Suprapubic skin (tissue), 4 donors: Measurements from ENCODE around the gene SV2A. TPM values are rescaled to one million over a fixed set of nuclear protein-coding genes. Genes with fewer than 3 reads are reported as not detected.

Experiments used
- DNase-seq, 2 donors: peaks; one replicate each; pipeline ENCODE4 v3.0.0-alpha.2; 2019; ENCODE audit warnings: low spot score in 2 of 2
- H3K27ac ChIP-seq: fragments of 200-600 bp; sonication (generic); one replicate; pipeline ENCODE4 v1.5.1; 2019
- H3K27me3 ChIP-seq: fragments of 200-600 bp; sonication (generic); one replicate; pipeline ENCODE4 v1.5.1; 2019
- H3K36me3 ChIP-seq: fragments of 200-600 bp; sonication (generic); one replicate; pipeline ENCODE4 v1.5.1; 2019
- H3K4me1 ChIP-seq: fragments of 200-600 bp; sonication (generic); one replicate; pipeline ENCODE4 v1.5.1; 2019
- H3K4me3 ChIP-seq: fragments of 200-600 bp; sonication (generic); one replicate; pipeline ENCODE4 v1.5.1; 2019; ENCODE audit warnings: mild to moderate bottlenecking
- H3K9me3 ChIP-seq: fragments of 200-600 bp; sonication (generic); one replicate; pipeline ENCODE4 v1.5.1; 2019
- CTCF ChIP-seq, 2 donors: fragments of 200-600 bp in 1 of 2; fragments of 450-650 bp in 1 of 2; sonication (generic) in 1 of 2; IDR thresholded peaks; one replicate each; pipeline ENCODE4 v1.5.1; 2016 to 2019; ENCODE audit warnings: antibody characterized with exemption in 2 of 2, mild to moderate bottlenecking in 1 of 2, moderate library complexity in 1 of 2
- EP300 ChIP-seq: sonication (generic); formaldehyde crosslinking; IDR thresholded peaks from one replicate; pipeline ENCODE4 v1.6.1; 2017; ENCODE audit warnings: antibody characterized with exemption
- POLR2A ChIP-seq, 2 donors: fragments of 450-650 bp; IDR thresholded peaks; one replicate each; pipeline ENCODE4 v1.6.1; 2017; ENCODE audit warnings: antibody characterized with exemption in 2 of 2, mild to moderate bottlenecking in 2 of 2, moderate library complexity in 2 of 2
- POLR2AphosphoS5 ChIP-seq, 3 donors: sonication (generic); formaldehyde crosslinking; IDR thresholded peaks; one replicate each; pipeline ENCODE4 v1.6.1; 2017; ENCODE audit warnings: antibody characterized with exemption in 3 of 3
- WGBS: methylation state at CpG from one replicate; pipeline ENCODE4 v1.1.5; 2018; 5-methylcytosine and 5-hydroxymethylcytosine counted together
- total RNA-seq, 4 donors: library from RNA; depleted of rRNA; stranded (reverse); fragments of >200 nt; gene quantifications; one replicate each; pipeline ENCODE4 v1.1.0, GENCODE V29; 2016

The SV2A gene
- total RNA-seq, 4 donors from 2014 or later, result 0.48 to 1.3 (median 0.65) TPM

GRCh38 chr1:149929856-149930255 lies 12.2 kb upstream of the SV2A start:
- H3K9me3 ChIP-seq, result no peaks in the 10 kb centered on the region
- no peak for DNase-seq

DNA sequence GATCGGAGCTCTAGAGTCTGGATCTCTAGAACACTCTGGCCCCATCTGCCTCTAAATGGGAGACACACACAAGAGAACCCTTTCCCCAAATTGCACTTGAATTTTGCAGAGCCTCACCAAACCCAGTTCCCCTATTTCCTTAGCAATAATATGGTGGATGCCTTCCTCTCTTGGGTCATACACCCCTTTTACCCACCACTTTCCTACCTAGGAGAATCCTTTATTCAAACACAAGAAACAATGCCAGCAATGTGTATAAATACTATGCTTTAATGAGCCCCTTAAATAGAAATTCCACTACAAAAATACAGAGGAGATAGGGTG lies 10.7 kb upstream of the SV2A start:
- Histone ChIP-seq H3K4me1 (peaks cover 32% of the 10 kb centered on the region), H3K27me3 (no peaks in the 10 kb centered on the region), H3K27ac (peak overlapping the region; percentile 96), H3K4me3 (peak overlapping the region; percentile 97), H3K9me3 (no peaks in the 10 kb centered on the region), H3K36me3 (peaks cover 54% of the 10 kb centered on the region)
- DNase-seq, result no peak
- WGBS, result 0% methylated on average over 1 of the region's 1 CpG
- no peak for TF ChIP-seq EP300
- no peak for TF ChIP-seq POLR2AphosphoS5 (IDR thresholded peaks at IDR 0.05)
- no peak for TF ChIP-seq POLR2A (IDR thresholded peaks at IDR 0.05)
- no peak for TF ChIP-seq CTCF (IDR thresholded peaks at IDR 0.05)

More at GRCh38 chr1:149929856-149930255, 12.2 kb upstream of the SV2A start:
- WGBS, result 100% methylated on average over 2 of the region's 2 CpGs
- H3K27ac ChIP-seq, result no peak overlapping the region
- peaks cover 40% of the 10 kb centered on the region for H3K36me3 ChIP-seq
- peaks cover 32% of the 10 kb centered on the region for H3K4me1 ChIP-seq
- no peaks in the 10 kb centered on the region for H3K27me3 ChIP-seq
- no peak for TF ChIP-seq POLR2AphosphoS5 (IDR thresholded peaks at IDR 0.05)
- TF ChIP-seq CTCF (IDR thresholded peaks at IDR 0.05), result no peak
- TF ChIP-seq EP300, result no peak
- TF ChIP-seq POLR2A (IDR thresholded peaks at IDR 0.05), result no peak
- H3K4me3 ChIP-seq, result no peak overlapping the region

GRCh38 chr1:149927563-149928400 lies 10.1 kb upstream of the SV2A start, which contains the start of gene SF3B4:
SF3B4 (minus strand) TSS chr1:149927803; CDS start chr1:149927759, 44 bp downstream.
- TF ChIP-seq POLR2AphosphoS5 (IDR thresholded peaks at IDR 0.05) (peak; percentile 75 to 93 (median 87)), CTCF (IDR thresholded peaks at IDR 0.05) (no peak), POLR2A (IDR thresholded peaks at IDR 0.05) (peak; percentile 83 to 94), EP300 (no peak)
- Histone ChIP-seq H3K9me3 (no peaks in the 10 kb centered on the region), H3K4me3 (peak within 1 kb of the TSS; percentile 97), H3K27me3 (no peaks in the 10 kb centered on the region), H3K27ac (peak within 1 kb of the TSS; percentile 96), H3K36me3 (peaks cover 54% of the 10 kb centered on the region), H3K4me1 (peaks cover 32% of the 10 kb centered on the region)
- WGBS, result under 1% methylated on average over 39 of the region's 47 CpGs
- DNase-seq, result peak; percentile 97 to 98

- TF ChIP-seq POLR2AphosphoS5 (IDR thresholded peaks at IDR 0.05) (no peak), POLR2A (IDR thresholded peaks at IDR 0.05) (no peak)
- peak overlapping the region; percentile 96 for H3K27ac ChIP-seq
- H3K27me3 ChIP-seq, result no peaks in the 10 kb centered on the region
- H3K36me3 ChIP-seq, result peaks cover 55% of the 10 kb centered on the region
- H3K9me3 ChIP-seq, result no peaks in the 10 kb centered on the region
- 1% methylated on average over 10 of the region's 10 CpGs for WGBS
- H3K4me1 ChIP-seq, result peaks cover 32% of the 10 kb centered on the region
- no peak for DNase-seq
- peak overlapping the region; percentile 97 for H3K4me3 ChIP-seq
Measured at GRCh38 chr1:149927056-149927562, 9.5 kb upstream of the SV2A start.

- 93% methylated on average over 9 of the region's 9 CpGs for WGBS
- H3K27me3 ChIP-seq, result no peaks in the 10 kb centered on the region
- no peak for DNase-seq
- TF ChIP-seq CTCF (IDR thresholded peaks at IDR 0.05) (no peak), POLR2A (IDR thresholded peaks at IDR 0.05) (no peak), EP300 (no peak), POLR2AphosphoS5 (IDR thresholded peaks at IDR 0.05) (no peak)
- no peaks in the 10 kb centered on the region for H3K9me3 ChIP-seq
- peaks cover 32% of the 10 kb centered on the region for H3K4me1 ChIP-seq
- H3K27ac ChIP-seq, result no peak overlapping the region
- peaks cover 55% of the 10 kb centered on the region for H3K36me3 ChIP-seq
- H3K4me3 ChIP-seq, result peak overlapping the region; percentile 97
Measured at GRCh38 chr1:149926296-149926695, 8.7 kb upstream of the SV2A start.
